Right ventricle myocardium inferior (tissue), 1 donor: ENCODE data around the gene NPLOC4. TPM values are rescaled to one million over a fixed set of nuclear protein-coding genes. Genes with fewer than 3 reads are reported as not detected.
A peak's percentile ranks its signal among the peaks of the same experiment; 100 is the strongest.

Source experiments
- ATAC-seq: fragments of 200-7000 bp; cut with Tn5 transposase; one replicate; pipeline ENCODE4 v1.9.1; 2020; ENCODE audit warnings: mild to moderate bottlenecking, moderate library complexity
- DNase-seq: peaks from one replicate; pipeline ENCODE4 v3.0.0; 2021; ENCODE audit errors: missing footprints
- intact Hi-C: fragments of 100-400 bp; cut with DNase I; formaldehyde crosslinking; loops from one replicate; pipeline ENCODE4 v1.11.0; 2022
- total RNA-seq: library from RNA; stranded (reverse); fragmentation: NEBNext Ultra II Directional; extraction: Animal tissue kit (Norgen Biotek cat#: 25700); gene quantifications from one replicate; pipeline ENCODE4 v1.2.1, GENCODE V29; 2021
- donor health status: DM: no; HTN: yes; CAD: no; lungs with severe emphysema.

The NPLOC4 gene
- total RNA-seq, 1 donor from 2014 or later: 82.0 TPM

DNA sequence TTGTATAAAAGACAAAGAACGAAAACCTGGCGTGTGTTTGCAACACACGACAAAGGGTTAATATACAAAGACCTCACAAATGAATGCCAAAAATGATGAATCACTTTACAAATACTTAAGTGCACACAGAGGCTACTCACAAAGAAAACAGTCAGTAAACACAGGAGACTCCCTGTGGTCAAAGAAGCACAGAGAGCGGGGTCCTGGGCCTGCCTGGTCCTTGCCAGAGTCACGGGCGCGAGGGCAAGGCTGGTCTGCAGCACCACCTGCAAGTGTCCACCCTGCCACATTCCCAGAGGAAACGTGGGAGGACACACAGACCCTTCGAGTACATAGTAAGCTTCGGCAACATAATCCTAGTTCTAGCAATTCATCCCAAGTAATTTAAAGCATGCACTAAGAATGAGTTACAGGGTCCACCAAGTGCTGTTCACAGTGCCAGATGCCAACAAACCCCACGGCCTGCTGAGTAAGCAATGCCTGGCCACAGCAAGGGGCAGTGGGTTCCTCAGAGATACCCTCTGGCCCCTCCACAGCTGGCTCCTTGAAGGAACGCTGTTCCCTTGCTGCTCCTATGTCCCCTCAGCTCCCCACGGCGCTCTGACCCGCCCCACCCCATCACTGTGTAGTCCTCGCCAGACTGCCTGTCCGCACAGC is 60.2 kb downstream of the NPLOC4 start:
- ATAC-seq: no peak

DNA sequence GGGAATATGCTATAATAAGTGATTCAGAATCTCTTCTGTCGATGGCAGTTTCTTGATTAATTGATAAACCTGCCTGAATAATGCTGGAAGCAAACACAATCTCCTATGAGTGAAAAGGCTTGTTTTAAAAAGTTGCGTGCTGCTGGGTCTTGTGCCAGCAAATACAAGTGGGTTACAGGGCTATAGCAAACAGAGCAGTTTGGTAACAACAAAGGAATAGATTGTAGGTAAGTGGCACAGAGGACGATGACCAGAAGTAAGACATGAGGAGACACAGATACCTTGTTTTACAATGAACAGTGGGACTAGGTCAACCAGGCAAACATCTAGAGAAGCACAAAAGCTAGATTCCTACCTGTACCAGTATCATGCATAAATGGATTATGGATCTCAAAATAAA is 61.1 kb downstream of the NPLOC4 start:
- ATAC-seq: no peak
- intact Hi-C loops: no loop called here

More for the DNA sequence above, 60.2 kb downstream of the NPLOC4 start:
- no peak for DNase-seq
- intact Hi-C loops: no loop called here

DNA sequence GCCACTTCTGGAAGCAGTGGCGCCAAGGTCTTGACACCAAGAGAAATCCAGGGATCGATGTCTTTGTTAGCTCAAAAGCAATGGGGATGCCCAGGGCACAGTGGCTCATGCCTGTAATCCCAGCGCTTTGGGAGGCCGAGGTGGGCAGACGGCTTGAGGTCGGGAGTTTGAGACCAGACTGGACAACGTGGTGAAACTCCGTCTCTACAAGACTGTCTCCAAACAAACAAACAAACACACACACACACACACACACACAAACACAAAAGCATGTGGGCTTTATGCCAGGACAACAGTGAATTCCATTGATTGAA is 62.3 kb downstream of the NPLOC4 start:
- no peak for DNase-seq
- no peak for ATAC-seq
- intact Hi-C loops: no loop called here

More for the DNA sequence above, 61.1 kb downstream of the NPLOC4 start:
- DNase-seq: no peak

DNA sequence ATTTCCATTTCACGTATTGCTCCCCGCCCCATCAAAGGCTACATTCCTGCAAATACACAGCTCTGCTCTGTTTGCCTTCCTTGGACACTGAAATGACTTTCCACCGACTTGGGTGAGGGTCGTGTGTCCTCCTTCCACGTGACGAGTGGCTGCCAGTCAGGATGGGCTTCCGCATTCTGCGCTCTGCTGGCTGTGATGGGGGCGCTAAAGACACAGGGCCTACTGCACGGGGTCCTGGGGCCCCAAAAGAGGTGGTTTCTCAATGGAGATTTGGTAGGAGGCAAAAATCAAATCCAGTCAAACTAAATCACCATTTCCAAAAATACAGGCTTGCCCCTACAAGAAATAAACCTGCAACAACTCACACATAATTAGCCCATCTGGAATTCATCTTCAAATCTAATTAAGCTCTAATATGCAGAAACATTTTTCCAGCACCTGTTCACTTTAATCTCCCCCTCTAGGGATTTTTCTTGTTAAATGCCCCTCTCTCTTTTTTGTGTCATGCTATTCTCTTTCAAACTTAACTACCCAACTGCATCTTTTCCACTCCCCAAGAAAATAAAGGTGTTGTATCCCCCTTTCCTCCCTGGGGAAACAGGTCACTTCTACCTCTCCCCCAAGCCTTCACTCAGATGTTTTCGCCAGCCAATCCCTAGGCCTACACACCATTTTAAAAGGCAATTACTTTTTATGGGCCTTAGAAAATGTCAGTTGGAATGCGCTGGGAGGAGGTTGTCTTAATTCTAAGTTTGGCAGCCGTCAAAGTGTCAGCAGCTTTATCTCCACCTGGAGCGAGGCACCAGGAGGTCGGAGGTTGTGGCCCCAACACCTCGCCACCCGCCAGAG is 62.9 kb downstream of the NPLOC4 start:
- no peak for DNase-seq
- intact Hi-C loops: no loop called here
- ATAC-seq: no peak

DNA sequence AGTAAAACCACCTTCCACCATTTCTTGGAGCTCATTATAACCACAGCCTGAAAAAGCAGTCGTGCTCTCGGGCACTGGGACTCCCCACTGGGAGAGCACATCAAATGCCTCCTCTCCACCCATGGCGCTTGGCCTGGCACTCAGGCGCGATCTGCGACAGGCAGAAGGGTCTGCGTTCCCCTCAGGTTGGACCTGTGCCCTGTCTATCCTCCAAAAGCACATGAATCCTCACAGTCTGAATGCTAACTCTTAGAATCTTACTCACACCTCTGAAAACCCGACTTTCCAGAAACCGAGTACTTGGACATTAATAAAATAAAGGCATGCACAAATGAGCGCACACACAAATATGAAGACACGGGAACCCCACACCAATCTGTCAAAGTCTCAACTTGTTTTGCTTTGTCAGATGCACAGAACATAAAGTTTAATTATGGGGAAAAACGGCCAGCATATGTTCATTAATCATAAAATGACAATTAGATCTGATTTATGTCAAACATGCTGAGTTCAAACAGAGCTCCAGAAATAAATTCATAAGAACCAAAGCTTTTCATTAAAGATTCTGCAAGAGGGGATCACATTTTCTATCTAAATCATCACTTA is 64.2 kb downstream of the NPLOC4 start:
- ATAC-seq (no peak), DNase-seq (no peak)
- intact Hi-C loops: no loop called here

DNA sequence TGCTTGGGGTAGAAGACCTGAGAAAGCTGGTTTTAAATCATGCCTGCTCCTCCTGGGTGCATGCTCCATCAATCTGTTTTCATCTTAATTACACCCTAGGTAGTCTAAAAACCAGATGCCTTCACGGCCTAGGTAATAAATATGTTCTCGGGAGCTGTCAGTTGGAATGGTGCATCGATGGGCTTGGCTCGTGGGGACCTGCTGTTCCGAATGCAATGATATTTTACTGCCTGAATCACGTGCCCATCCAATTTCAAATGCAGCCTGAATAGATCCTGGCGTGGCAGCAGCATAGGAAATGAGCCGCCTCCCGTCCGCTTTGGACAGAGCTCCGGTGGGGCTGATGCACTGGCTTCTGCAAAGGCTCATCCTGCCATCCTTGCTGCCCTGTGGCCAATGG is 65.9 kb downstream of the NPLOC4 start:
- ATAC-seq: no peak
- DNase-seq: no peak
- intact Hi-C loops: no loop called here

DNA sequence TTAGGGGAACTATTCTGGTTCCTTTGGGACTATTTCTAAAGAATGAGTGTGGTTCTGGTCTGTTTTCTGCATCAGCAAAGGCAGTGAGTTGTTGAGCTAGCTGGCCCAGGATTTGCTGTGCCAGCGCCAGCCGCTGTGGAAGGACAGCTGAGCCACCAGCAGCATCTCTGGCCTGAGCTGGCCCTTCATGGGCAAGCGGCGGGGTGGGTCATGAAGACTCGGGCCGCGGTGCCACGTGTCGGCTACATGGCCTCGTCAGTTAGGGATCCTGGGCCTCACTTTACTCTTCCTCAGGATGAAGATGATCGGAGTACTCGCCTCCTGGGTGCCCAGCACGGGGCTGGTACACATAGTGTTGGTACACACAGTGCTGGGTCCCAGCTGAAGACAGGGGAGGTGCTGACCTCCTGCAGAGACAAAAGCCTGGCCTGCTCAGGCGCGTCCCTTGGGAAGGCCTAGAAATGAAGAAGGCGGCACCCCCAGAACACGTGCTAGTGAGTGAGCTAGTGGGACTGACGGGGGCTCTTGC is 66.9 kb downstream of the NPLOC4 start:
- intact Hi-C loops: loop anchor here (5.0 kb wide), 1 partner anchor 32 kb away; no protein-coding TSS in a partner anchor
- ATAC-seq: no peak
- DNase-seq: no peak

DNA sequence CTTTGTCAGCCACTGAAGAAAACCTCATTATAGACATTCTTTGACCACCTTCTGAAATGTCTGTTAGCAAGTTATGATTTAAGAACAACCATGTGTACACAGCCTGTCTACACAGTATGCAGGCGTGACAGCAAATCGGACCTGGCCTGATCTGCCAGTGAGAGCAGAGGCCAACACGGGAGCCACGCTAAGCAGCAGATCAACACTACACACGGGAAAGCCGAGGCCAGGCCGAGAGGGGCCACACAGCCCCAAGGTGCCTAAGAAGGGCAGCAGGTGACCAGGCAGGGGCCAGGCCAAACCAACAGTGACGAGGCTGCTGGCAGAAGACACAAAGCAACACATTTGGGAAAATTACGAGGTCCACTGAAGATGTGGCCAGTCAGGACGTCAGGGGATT is 68.5 kb downstream of the NPLOC4 start:
- intact Hi-C loops: loop anchor here (5.0 kb wide), 1 partner anchor 34 kb away; no protein-coding TSS in a partner anchor
- DNase-seq: peak; percentile 45
- ATAC-seq: no peak

DNA sequence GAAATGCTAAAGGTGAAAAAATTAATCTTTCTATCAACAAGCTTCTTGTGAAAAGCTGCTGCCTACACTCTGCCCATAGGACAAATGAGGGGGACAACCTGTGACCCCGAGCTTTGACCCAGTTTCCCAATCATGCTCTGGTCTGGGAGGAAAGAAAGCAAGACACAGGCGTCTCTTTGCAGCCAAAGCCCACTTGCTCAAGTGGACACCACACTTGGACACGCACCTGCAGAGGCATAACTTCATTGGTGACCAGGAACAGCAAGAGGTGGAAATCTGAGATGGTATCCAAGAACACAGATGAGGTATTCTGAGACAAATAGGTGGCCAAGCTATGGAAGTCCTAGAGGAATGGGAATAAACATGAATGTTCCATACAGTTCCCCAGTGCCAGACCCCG is 69.7 kb downstream of the NPLOC4 start:
- ATAC-seq (no peak), DNase-seq (no peak)
- intact Hi-C loops: loop anchor here (5.0 kb wide), 1 partner anchor 35 kb away; no protein-coding TSS in a partner anchor

DNA sequence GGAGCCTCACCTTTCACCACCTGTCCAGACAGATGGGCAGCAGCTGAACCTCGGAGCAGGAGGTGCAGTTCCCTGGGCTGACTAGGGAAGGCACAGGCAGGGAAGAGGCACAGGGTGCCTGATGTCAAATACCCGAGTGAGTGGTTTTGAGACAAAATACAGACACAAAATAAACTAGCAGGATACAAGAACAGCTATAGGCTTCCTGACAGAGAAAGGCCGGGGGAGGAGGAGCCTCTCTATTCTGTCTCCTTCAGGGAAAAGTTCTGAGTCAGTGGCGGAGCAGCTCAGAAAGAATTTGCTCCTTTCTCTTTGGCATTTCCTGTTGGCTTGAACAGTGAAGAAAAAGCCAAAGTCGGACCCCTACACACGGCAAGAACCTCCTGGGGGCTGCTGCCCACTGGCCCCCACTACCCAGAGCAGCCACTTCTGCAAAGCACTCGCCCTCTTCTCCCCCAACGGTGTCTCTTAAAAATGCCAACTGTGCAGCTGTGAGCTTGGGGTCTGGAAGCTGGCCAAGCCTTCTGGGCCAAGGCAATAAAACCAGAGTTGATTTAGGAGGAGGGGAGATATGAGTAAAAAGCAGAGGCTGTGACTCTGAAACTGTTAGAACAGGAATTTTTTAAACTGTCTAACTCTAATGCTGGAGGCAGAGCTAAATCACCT is 70.3 kb downstream of the NPLOC4 start:
- DNase-seq: peak; percentile 80
- intact Hi-C loops: loop anchor here (5.0 kb wide), 1 partner anchor 36 kb away; no protein-coding TSS in a partner anchor
- ATAC-seq: peak; percentile 52

DNA sequence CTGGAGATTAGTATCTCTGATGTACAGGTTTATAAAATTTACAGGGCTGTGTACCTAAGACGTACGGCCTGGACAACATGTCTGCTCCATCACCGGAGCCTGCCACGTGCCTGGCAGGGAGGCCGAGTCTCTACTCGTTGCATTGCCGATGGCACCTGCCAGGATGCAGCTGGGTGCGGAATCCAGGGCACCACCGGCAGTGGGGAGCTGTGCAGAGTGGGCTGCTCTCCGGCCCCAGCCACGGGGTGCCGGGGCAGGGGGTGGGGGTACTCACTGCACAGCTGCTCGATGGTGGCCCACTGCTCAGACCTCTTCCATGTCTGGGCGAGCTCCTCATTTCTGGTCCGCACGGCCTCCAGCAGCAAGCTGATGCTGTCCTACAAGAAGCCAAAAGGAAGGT is 71.7 kb downstream of the NPLOC4 start:
- DNase-seq: peak; percentile 50

DNA sequence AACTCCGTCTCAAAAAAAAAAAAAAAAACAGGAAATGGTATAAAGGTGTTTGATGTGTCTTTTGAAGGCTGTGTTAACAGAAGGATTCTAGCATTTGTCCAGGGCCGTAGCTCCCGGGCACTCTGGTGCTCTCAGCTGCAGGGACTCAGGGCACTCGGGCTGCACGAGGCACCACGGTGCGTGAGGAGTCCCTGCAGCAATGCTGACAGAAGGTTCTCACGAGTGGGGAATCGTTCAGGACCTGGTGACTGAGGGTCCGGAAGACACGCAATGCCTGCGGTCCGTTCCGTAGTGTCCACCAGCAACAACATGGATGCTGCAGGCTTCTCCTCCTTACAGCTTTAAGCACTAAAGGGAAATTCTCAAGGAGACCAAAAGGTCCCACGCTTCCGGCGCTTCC is 72.1 kb downstream of the NPLOC4 start:
- intact Hi-C loops: loop anchor here (5.0 kb wide), 1 partner anchor 38 kb away; no protein-coding TSS in a partner anchor
- ATAC-seq (no peak), DNase-seq (peak; percentile 26)

More for the DNA sequence above, 71.7 kb downstream of the NPLOC4 start:
- intact Hi-C loops: loop anchor here (5.0 kb wide), 1 partner anchor 37 kb away; no protein-coding TSS in a partner anchor
- ATAC-seq: no peak

DNA sequence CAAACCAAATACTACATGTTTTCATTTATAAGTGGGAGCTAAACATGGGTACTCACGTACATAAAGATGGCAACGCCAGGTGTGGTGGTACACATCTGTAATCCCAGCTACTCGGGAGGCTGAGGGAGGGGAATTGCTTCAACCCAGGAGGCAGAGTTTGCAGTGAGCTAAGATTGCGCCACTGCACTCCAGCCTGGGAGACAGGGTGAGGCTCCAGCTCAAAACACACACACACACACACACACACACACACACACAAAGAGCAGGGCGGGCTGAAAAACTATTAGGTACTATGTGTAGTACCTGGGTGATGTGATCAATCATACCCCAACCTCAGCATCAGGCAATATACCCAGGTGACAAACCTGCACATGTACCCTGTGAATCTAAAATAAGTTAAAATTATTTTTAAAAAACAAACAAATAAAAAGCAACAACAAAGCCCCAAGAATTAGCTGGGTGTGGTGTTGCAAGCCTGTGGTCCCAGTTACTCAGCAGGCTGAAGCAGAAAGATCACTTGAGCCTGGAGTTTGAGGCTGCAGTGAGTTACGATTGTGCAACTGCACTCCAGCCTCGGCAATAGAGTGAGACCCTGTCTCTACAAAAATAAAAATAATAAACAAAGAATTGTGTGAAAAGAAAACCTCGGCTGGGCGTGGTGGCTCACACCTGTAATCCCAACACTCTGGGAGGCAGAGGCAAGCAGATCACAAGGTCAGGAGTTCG is 72.9 kb downstream of the NPLOC4 start:
- intact Hi-C loops: no loop called here
- ATAC-seq: no peak
- peak; percentile 21 for DNase-seq

DNA sequence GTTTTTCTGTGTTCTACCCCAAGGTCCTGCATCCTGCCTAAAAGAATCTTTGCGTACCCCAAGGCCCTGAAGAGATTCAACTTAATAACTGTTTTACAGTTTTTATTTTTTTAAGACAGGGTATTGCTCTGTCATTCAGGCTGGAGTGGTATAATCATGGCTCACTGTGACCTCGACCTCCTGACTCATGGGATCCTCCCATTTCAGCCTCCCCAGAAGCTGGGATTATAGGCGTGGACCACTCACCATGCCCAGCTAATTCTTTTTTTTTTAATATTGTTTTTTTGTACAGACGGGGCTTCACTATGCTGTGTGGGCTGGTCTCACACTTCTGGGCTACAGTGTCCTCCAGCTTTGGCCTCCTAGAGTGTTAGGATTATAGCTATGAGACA is 75.4 kb downstream of the NPLOC4 start:
- DNase-seq (no peak), ATAC-seq (no peak)
- intact Hi-C loops: no loop called here

DNA sequence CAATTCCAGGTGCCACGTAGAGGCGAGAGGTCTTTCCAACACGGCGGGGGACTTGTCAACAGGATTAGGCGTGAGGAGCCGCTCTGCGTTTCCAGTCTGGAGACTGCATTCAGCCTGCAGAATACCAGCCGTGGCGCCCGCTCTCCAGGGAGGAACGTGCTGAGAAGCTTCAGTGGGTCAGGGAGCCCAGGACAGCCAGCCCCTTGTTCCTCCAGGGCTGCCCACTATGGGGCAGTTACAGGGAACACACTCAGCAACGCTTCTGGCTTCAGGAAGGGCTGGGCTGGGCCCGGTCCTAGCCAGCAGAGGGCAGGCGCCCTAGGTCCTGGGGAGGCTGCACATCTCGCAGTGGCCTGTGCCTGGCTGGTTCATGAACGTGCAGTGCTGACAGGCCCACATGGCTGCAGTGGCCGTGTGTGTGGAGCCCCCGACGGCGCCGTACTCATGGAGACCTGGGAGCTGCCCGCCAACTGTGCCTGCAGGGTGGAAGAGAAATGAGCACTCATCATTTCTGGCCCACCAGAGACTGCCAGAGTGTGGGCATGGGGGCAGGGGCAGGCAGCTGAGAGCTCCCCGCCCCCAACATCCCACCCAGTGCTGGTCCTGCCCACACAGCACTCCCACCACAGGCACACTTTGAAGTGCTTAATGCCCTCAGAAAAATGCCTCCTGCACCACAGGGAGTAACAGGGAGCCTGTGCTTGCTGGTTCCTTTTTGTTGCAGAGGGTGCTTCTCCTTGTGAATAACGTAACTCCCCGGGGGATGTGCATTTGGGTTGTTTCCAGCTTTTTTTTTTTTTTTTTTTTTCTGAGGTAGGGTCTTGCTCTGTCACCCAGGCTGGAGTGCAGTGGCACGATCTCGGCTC is 77.7 kb downstream of the NPLOC4 start:
- DNase-seq: peak; percentile 68
- peak; percentile 70 for ATAC-seq
- intact Hi-C loops: no loop called here

DNA sequence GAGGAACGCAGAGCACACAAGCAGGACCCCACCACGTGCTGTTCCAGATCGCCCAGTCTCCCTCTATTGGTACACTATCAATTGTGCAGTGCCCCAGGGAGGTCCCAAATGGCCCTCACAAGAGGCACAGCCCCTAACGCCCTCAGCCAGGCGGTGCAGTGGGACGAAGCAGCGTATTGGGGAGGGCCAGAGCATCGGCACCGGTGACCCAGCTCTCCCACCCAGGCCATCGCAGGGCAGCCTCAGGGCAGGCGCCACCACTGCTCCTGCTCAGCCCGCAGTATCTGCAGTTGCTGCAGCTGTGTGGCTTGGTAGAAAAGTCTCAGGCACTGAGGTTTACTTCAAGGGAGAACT is 78.8 kb downstream of the NPLOC4 start:
- peak; percentile 50 for DNase-seq
- no peak for ATAC-seq
- intact Hi-C loops: no loop called here

DNA sequence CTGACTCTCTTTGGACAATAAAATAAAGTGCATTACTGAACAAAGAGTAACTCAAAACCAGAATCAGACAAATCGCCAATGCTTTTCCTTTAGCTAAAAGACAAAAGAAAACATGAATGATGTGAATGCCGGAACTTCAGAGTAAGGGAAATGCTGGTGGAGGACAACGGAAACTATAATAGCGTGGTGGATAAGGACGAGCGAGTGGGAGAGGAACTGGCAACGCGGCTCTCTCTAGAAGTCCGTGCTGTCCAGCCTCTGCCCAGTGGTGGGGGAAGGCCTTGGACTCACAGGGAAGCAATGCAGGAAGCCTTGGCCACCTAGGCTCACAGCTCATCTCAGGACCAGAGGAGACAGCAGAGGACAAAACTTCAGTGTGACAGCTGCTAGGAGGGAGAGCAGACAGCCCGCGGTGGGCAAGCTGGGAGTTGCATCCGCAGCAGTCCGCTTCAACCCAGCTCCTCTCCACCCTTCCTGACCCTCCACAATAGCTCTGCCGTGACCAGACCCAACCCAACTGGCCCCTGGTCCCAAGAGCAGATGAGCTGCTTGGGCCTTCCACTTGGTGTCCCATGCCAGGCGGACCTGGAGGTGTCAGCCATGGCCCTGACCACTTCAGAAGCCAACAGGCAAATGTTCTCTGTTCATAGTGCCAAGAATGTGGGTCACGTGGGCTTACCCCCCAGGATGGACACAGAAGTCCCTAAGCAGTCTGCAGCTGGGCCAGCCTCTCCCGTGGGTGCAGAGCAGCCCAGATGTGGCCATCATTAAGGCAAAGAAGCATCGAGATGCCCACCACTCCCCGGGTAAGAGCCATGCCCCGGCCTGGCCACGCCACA is 79.4 kb downstream of the NPLOC4 start:
- intact Hi-C loops: no loop called here
- ATAC-seq (no peak), DNase-seq (peak; percentile 58)
